Measurements from ENCODE around the gene DACT2.

DACT2 gene

DNA sequence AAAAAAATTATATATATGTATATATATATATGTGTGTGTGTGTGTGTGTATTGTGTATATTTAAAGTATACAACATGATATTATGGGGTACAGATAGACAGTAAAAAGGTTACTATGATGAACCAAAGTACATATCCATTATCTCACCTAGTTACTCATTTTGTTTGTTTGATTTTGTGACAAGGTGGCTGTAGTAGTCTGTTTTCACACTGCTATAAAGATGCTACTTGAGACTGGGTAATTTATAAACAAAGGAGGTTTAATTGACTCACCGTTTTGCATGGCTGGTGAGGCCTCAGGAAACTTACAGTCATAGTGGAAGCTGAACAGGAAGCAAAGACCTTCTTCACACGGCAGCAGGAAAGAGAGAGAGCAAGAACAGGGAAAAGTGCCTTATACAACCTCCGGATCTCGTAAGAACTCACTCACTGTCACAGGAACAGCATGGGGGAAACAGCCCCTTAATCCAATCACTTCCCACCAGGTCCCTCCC, 30.2 kb upstream of the DACT2 start:
- no peak for DNase-seq

DNA sequence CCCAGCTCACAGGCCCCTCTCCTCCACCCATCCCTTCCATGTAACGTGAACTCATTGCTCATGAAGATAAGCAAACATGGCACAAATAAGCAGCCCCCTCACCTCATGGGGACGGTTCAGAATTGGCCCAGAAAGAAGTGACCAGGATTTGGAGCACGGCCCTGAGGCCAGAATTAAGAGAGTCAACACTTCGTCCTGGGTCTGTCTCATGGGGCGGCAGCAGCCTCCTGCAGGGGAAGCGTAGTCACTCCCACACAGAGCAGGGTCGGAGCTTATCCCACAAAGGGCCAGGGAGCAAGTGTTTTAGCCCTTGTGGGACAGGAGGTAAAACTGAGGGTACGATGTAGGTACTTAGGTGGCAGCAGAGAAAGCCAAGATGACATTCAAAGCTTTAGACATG, 28.6 kb upstream of the DACT2 start:
- DNase-seq: no peak

DNA sequence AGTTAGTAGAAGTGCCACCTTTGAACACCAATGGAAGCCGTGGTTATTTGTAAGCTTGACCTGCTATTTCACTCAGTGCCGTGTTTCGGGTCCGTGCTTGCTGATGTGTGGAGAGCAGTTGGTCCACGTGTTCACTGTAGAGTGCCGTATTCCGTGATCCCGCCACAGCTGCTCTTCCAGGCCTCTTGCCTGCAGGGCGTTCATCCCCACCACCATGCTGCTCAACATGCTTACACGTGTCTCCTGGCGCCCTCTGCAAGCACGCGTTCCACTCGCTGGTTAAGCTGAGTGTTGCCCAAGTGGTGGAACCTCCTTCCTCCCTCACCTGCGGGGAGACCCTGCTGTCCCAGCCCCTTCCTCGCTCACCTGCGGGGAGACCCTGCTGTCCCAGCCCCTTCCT, 28.0 kb upstream of the DACT2 start:
- DNase-seq: no peak

DNA sequence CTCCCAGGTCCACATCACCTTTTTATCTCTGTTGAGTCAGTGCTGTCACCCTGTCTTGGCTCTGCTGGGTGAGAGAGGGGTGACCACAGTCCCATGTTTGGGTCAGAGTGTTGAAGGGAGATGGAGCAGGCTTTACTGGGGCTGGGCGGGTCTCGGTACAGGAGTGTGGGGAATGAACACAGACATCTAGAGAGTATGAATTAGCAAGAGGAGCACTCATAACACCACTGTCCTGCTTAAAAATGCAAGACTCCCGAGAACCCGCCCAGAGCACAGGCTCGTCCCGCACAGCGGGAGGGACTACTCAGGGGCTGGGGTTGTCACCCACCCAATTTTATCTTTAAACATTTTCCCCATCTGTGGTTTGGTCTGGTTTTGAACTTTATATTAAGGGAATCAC, 27.5 kb upstream of the DACT2 start:
- no peak for DNase-seq

DNA sequence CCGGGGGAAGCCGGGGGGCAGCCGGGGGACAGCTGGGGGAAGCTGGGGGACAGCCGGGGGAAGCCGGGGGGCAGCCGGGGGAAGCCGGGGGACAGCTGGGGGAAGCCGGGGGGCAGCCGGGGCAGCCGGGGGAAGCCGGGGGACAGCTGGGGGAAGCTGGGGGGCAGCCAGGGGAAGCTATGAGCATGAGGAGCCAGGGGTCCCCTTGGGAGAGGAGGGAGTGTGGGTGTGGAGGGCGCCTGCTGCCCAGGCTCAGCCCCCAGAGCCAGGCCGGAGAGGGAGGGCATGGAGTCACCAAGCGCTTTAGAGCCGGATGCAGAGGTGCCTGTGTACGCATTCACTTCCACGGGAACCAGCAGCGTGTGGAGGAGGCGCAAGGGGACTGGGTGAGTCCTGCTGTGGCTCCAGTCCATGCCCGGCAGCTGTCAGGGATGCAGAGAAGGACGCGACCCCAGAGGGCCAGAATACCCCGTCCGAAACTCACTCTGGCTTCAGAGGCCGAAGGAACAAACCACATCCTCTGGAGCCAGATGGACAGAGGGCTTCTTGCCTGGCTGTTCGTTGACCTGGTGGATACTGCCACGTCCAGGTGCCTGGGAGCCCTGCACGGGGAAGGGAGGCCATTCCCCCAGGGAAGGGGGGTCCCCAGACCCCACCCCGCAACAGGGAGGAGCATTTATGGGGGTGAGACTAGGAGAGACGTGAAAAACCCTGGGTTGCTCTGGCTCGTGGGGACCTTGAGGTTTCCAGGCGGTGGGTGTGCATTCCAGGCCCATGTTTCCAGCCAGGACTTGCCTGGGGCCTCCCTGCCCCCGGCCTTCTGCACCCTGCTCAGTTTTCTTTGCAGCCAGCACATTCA, 26.5 kb upstream of the DACT2 start:
- no peak for DNase-seq

DNA sequence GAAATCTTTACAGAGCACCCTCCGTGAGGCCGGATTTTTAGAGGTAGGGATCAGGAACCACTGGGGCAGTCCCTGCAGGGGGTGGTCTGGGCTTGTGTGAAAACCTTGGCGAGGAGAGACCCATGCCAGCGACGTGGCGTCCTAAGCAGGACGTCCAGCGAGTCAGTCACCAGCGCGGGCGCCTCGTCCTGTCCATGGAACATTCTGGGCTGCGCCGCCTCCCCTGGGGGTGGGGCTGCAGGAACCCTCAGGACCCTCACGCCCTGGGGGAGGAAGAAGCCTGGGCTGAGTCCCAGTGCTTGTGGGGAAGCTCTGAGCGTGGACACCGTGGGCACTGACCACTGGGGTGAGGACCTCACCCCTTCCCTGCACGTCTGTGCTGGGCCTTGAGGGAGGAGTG, 25.7 kb upstream of the DACT2 start:
- no peak for DNase-seq

DNA sequence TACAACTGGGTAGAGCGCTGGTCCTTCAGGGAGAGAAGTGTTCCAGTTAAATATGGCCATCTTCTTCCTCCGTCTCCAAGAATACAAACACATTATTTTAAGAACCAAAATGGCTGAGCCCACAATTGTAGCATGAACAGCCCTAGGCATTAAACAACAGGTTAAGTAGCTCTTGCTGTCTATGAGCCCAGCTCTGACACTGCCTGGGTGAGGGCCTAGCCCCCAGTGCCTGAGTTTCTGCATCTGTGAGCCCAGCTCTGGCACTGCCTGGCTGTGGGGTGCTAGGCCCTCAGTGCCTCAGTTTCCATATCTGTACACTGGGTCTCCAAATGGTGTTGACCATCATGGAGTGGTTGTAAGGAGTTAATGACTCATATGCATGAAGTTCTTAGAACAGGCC, 24.8 kb upstream of the DACT2 start:
- no peak for DNase-seq

DNA sequence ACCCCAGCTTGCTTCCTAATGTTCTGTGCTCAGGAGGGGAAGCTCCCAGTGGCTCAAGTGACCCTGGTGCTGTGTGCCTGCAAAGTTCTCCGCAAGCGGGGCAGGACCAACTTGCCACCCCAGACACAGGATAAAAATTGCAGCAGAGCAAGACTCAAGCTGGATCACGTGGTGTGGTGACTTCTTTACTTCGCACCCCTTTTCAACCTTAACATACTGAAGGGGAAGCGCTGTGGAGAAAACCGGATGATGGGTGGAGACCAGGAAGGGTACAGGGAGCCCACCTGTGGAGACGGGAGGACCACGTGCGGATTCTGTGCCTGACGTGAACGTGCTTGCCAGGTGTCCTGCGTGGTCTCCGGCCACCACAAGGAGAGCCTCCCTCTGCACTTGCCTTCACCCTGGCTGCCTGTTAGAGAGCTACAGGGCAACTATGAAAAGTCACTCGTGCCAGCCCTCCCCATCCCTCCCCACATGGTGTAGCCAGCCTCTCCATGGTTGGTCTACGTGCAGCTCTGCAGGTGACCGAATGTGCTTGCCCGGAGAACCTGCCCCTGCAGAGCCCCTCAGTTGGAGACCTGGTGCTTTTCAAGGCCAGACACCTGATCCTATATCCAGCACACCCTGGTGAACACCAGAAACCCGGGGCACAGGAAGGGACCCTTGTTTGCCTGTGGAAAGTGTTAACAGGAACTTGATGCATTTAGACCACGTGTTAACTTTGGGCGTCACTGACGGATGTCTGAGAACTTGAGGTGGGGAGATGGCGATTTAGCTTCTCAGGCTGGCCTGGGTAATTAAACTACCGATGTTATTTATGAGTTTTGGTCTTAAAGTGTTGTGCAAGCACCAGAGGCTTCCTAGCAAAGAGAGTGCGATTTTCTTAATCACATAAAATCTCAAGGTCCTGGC, 23.9 kb upstream of the DACT2 start:
- no peak for DNase-seq

DNA sequence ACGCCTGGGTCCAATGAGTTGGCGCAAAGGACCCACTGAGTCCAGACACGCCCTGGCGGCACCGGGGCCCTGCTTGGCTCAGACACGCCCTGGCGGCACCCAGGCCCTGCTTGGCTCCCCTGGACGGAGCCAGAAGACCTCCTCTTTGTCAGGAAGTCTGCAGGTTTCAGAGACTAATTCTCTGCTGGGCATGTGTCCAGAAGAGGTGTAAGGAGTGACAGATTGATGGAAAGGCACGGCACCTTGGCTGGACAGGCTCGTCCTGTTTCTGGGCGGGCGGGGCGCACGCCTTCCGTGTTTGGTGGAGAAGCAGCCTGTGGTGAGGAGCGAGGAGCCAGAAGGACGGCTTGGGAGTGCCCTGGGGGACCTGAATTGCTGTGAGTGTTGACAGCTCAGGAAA, 23.1 kb upstream of the DACT2 start:
- DNase-seq: no peak

DNA sequence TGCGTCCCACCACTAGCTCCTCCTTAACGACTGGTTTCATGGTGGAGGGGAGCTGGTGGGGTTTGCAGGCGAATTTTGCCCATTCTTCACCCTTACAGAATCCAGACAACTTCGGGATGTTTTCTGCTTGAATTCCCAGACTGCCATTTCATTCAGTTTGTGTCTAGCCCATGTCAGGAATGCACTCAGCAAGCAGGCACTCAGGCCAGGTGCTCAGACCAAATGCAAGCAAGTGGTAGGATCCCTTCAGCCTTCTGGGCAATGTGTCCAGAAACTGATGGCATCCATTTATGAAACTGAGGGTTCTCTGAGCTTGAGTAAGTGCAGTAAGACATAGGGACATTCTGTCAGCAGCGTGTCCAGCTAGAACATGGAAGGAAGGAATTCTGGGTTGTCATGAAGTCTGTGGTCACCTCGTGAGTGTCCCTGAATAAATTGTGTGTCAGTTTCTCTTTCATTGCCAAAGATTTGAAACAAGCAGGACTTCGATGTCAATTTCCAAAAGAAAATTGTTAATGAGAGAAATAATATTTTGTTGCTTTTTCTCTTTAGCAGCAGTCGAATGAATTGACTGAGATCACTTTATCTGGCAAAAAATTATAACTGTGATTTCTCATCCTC, 21.8 kb upstream of the DACT2 start:
- DNase-seq: no peak

DNA sequence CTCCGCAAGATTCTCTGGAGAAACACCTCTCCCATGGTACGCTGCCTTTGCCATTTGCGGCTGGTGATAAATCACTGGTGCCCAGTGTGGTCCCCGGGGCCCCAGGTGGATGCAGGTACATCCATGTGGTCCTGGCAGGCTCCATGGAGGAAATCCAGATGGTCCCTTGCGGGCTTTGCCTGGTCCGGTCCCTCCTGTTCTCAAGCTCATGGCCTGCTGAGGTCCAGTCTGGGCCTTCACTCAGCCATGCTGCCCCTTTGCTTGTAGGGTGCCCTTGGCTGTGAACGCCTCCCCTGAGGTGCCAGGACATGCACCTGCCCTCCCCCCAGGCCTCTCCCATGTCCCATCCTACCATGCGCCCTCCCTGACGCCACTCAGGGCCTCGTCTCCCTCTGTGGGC, 21.2 kb upstream of the DACT2 start:
- DNase-seq: no peak

DNA sequence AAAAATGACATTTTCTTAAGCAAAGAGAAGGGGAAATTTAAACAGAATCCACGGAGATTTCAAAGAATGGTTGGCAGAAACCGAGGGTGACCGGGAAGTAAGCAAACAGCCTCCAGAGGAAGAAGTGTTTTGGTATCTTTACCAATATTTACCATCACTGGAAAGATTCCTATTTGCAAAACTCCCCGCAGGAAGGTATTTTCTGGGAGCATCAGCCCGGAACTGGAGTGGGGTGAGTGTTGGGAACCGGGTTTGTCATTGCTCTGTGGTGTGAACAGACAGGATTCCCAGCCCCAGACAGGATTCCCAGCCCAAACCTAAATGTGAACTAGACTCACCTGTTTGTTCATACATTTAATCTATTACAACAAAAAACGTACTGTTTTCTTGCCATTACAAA, 19.2 kb upstream of the DACT2 start:
- no peak for DNase-seq

DNA sequence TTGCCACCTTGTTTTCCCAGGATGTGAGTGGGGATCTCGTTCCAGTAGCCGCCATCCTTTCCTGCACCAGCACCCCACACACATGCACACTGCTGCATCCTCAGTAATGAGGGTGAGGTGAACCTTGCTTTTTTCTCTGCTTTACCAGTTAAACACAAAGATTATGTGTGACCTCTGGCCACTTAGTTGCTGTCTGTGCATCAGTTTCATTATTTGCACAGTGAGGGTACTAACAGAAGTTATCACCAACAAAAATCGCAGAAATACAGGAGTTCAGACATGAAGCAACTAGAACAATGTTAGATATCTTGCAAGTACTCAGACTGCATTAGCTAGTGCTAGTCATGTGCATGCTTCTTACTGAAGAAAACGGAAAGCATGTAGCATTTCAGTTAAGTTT, 17.4 kb upstream of the DACT2 start:
- DNase-seq: no peak

DNA sequence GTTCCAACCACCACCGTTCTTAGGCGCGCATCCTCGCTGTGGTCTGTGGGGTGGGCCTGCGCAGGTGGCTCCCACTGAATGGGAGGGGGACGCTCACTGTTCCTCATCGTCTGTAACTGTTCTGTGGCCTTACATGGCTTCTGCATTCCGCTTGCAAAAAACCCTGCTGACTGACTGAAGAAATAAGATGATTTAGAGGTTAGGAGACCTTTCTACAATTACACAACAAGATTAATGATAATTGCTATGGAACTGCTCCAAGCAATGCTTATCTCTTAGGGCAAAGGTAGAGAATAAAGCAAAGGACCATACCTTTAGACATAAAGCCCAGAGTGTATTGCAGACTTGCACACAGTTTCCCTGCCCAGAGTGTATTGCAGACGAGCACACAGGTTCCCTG, 14.4 kb upstream of the DACT2 start:
- no peak for DNase-seq

DNA sequence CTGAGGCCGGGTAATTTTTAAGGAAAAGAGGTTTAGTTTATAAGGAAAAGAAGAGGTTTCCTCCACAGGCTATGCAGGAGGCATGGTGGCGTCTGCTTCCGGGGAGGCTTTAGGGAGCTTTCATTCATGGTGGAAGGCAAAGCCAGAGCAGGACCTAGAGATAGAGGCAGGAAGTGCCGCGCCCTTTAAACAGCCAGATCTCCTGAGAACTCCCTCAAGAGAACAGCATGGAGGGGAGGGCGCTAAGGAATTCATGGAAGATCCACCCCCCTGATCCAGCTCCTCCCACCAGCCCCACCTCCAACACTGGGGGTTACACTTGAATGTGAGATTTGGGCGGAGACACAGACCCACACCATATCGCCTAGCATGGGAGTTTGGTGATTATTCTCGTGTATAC, 13.9 kb upstream of the DACT2 start:
- no peak for DNase-seq

DNA sequence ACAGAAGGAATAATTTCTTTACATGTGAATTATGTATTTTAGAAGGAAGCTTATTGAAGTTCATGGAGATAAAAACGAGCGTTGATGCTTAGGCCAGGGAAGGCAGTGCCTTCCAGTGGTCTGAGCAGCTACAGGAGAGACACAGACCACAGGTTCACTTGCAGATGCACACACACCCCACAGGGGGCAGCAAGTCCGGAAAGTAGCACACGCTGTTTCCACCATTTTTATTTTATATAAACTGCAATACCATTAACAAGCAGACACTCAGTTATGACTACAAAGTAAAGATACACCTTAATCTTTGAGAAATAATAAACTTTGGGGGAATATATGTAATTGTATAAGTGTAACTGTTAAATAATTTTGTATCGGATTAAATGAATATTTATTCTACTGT, 13.5 kb upstream of the DACT2 start:
- DNase-seq: no peak

DNA sequence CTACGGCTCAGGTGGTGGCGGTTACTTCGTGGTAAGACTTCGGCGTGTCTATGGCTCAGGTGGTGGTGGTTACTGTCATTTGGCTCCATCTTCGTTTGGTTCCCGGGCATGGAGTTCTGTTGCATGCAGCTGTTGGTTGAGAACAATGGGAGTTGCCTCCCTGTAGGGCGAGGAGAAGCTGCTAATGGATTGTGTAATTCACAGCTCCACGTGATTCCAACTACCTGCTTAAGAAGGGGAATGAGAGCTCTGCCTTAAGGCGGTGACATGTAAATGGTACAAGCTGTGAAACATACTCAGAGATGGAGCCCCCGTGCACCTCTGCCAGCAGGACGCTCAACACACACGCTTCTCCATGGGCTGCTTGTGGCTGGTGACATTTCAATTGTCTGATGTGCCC, 12.4 kb upstream of the DACT2 start:
- no peak for DNase-seq

DNA sequence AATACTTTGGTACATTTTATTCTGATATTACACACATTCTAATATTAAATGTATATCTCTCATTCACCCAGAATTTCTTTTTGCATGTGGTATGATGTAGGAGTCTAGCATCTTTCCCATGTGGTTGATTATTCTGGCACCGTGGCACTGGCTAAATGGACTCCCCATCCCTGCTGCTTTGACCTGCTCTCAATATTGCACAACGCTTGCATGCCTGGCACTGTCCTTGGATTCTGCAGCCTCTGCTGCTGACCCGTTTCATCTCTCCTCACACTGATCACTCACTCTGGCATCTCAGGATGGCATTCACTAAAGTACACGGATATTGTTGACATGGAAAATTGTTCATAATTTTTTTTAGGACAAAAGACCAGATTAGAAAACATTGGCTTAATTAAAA, 11.5 kb upstream of the DACT2 start:
- no peak for DNase-seq

DNA sequence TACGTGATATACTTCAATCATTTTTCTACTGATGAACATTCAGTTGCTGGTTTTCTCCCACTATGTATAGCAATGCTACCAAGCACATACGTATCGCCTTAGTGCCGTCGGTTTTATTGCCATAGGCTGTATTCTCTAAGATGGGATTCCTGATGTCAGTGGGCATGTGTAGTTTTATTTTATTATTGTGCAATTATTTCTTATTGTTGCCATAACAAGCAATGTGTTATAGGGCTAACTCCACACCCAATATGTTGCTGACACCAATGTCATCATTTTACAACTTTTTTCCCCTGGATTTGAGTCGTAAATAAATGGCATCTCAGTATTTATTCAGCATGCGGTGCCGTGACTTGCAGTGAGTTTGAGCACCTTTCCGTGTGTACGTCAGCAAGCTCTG, 10.8 kb upstream of the DACT2 start:
- no peak for DNase-seq

DNA sequence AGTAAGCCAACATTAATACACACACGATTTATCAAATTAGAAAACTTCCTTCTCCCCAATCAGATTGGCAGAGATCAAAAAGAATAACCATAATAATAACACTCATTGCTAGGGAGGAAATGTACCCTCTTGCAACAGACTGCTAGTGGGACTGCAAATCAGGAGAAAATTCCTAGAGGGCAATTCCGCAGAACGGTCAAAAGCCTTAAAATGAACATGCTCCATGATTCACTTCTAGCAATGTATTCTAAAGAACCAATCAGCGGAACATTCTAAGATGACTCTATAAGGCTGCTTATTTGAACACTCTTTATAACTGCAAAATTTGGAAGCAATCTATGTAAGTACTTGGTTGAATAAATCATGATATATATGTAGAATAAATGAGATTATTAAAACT, 8.5 kb upstream of the DACT2 start:
- DNase-seq: no peak

DNA sequence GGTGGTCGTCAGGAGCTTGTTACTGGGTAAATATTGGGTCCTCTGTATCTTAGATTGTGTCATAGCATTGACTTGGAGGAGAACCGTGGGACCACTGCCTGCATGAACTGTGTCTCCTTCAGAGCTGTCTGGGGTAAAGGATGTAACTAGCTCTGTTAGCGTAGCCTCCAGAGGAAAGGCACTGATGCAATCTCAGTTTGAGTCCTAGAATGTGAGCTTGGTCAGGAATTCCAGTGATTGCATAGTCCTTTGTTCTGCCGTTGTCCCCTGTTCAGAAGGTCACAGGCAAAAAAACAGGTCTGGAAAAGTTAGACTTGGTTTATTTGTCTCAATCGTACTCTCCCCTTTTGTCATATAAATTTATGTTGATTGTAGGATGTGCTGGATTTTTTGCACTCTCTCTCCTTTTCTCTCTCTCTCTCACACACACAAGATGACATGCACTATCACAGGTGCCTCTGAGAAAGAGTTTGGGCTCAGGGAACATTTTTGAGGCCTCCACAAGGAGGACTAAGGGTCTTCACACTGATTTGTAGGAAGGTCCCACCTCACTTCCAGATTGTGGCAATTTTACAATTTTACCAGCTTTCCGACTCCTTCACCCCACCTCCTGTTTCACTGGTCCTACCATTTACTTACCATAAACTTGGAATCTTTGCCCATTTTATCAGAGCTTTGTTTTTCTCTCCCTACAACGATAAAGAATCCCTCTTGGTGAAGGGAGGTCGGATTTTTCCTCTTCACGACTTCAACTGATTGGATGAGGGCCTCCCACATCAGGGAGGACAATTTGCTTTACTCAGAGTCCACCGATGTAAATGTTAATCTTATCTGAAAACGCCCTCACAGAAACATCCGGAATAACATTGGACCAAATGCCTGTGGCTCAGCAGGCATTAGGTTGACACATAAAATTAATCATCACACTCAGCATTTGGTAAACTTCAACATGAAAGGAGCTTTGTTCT, 7.0 kb upstream of the DACT2 start:
- no peak for DNase-seq

DNA sequence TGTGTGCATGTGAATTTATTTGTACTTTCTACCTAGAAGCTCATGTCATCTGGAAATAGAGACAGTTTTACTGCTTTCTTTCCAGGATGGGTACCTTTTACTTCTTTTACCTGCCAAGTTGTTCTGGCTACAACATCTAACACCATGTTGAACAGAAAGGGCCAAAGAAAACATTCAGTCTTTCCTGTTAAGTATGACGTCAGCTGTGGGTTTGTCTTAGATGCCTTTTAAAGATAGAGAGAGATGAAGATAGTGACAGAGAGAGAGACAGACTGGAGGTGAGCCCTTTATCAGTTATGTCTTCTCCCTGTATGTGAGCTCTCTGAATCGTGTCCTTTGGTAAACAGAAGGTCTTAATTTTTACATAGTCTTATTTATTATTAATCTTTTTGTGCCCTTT, 3.4 kb upstream of the DACT2 start:
- DNase-seq: no peak
